Activated T-helper 9 cell treated with anti-CD3 and anti-CD28 coated beads, Interleukin-2, amount 50 U/mL, for 16 hours (primary cell): ENCODE results near the gene DUSP1.

ENCODE experiments used
- DNase-seq: peaks from one replicate; pipeline ENCODE4 v3.0.0-alpha.2; 2020; ENCODE audit warnings: low read depth

Gene DUSP1

DNA sequence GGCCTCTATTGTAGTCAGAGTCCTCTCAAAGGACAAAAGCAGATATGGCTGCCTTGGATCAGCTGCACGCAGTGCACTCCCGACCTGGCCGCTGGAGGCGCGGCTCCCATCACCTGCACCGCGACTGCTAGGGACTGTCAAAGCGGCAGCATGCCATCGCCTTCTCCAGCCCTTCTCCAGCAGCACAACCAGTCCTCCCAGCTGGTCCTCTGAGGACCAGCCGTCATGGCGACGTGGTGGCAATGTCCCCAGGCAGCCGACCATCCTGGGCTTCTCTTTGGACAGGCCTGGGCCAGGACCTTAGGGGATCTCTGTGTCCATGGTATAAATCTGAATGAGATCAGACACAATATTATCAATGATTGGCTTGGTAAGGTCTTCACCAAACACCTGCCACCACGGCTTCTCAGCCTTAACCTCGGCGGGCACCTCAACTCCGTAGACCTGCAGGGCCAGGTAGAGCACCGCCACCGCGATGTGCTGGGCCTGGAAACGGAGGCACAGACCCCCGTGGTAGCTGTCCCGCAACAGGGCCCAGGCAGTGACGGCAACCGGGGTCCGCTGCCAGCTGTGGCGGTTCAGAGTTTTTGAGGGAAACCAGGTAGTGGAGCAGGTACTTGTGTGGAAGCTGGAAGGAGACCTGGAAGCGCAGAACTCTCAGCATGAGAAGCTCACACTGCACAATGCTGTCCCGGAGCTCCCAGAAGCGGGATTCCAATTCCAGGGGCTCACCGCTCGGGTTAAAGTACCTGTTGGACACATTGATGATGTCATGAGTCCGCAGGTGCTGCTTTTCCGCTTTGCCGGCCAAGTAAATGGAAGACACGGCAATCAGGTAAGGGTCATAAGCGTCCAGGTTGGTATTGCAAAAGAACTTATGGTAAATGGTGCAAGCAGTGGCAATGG, 8.5 kb downstream of the DUSP1 start:
- DNase-seq = no peak

DNA sequence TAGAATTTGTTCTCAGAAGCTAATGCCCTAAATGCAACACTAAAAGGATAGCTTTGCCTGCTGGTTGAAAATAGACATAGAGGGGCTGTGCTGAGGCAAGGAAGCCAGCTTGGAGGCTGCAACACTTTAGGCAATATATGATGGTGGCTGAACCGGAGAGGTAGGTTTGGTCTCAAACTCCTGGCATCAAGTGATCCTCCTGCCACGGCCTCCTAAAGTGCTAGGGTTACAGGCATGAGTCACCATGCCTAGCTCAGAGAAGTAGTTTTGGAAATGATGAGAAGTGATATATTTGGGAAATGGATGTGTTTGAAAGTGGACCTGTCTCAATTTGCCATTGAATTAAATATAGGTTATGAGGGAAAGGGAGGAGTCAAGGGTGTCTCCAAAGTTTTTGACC, 10.0 kb downstream of the DUSP1 start:
- no peak for DNase-seq

DNA sequence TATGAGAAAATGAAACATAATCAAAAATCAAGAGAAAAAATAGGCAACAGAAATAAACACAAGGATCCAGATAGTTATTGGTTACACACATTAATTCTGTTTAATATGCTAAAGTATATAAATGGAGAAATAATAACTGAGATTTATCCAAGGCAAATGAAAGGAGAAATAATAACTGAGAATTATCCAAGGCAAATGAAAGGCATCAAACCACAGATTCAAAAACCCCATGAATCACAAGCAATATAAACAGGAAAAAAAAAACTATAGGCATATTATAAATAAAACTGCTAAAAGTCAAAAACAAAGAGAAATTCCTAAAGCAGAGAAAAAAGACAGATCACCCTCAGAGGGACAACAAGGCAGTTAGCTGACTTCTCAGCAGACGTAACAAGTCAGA, 10.9 kb downstream of the DUSP1 start:
- DNase-seq = no peak

- DNase-seq = no peak
Measured at GRCh38 chr5:172758834-172759149, 12.2 kb downstream of the DUSP1 start.

DNA sequence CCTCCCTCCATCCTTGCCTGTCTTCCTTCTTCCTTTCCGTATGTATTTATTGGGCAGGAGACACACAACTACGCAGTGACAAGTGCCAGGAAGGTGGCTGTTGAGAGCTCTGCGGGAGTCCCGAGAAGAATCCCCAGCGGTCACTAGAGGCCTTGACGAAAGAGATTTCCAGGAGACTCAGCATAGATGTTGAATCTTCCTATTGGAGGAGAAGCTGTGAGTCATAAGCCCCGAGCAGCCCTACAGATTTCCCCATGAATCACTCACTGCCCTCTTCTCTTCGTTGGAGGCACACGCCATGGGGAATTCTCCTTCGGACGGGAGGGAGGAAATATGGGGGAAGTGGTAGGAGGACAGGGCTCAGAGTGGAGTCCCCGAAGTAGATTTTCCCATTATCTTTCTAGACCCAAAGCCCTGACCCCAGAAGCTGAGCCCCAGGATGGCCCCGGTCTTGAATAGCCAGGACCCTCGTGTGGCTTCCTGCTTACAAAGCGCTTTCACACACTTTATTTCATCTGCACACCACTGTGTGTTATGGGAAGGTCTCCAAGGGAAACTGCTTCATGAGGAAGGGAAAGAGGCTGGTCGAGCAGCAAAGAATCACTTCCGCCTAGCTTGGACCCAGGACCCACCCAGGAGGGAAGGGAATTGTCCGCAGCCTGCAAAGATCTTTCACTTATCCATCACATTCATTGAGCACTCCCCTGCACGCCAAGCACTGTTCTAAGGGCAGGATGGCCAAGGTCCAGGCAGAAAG, 12.7 kb downstream of the DUSP1 start:
- no peak for DNase-seq

- DNase-seq = no peak
Measured at GRCh38 chr5:172757394-172758010, 13.5 kb downstream of the DUSP1 start.

DNA sequence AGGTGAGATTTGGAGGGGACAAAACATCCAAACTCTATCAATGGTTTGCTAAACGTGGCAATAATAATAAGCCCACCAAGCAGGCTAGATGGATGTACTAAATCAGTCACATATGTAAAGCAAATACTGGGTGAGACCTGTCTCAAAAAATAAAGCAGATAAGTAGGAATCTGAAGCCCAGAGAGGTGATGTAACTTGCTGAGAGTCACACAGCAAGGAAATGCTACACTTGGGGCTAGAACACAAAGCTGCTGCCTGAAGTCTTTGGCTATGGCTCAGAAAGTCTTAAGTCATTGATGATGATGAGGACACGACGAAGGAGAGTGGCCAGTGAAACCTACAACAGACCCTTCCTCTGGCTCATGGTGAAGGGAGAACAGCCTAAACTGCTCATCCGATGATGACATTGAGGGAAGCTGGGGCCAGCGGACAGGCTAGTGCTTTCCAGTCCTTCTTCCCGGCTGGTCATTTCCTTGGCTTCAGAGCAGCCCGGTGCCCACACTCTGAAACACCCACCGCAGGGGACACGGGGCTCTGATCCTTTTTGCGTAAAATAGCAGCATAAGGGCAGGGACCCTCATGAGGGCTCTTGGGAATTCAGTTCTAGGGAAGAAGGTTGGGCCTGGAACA, 14.1 kb downstream of the DUSP1 start:
- DNase-seq = no peak

DNA sequence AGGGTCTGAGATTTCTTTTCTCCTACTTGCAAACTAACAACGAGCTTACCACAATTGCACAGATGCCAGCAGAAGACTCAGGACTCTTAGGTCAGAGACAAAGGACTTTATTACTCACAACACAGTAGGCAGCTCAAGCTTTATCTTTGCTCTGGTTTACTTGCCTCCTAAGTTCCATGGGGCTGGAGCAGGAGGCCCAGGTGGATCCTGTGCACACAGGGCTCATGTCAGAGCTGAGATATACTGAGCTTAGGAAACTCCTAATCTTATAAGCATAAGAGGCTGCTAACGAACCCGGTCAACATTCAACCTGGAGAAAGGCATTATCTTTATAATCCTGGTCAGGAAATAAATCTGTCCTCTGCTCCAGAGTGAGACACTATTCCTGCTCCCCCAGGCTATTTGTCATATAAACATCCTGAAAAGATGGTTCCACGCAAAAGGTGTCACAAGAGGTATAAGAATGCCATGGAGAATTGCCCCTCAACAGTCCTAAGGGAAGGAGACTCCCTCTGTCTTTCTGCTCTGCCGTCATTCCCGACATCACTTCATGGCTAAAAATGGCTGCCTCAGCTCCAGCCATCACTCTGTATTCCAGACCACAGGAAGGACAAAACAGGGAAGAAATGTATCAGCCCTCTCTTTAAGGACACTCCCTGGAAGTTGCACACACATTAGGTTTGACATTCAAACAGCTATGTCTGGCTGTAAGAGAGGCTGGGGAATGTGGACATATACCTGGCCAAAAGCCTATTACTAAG, 16.2 kb downstream of the DUSP1 start:
- no peak for DNase-seq

GRCh38 chr5:172753101-172753500, 17.9 kb downstream of the DUSP1 start:
- no peak for DNase-seq

DNA sequence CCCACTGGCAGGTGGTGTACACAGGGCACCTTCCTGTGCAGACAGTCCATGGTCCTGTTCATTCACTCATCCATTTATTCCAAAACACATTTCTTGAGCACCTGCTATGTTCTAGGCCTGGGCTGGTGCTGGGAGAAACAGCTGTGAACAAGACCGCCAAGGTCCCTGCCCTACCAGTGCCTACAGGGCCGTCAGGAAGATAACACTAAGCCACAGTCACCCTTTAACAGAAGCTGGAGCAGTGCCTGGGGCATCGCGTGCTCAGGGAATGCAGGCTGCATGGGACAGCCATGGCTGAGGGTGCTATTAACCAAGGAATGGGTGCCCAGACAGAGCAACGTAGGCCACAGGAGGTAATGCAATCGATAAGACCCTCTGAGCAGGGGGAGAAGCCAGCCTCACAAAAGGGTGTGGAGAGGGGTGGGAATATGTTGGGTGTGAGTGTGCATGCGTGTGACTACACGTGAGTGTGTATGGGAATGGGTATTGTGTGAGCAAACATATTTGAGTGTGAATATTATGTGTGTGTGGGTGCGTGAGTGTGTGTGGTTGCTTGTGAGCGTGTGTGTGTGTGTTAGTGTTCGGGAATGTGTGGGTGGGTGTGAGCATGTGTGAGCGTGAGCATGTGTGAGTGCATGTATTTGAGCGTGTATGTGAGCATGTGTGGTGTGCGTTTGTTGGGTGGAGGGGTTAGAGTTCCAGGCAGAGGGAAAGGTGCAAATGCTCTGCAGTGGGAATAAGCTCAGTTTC, 19.1 kb downstream of the DUSP1 start:
- no peak for DNase-seq

DNA sequence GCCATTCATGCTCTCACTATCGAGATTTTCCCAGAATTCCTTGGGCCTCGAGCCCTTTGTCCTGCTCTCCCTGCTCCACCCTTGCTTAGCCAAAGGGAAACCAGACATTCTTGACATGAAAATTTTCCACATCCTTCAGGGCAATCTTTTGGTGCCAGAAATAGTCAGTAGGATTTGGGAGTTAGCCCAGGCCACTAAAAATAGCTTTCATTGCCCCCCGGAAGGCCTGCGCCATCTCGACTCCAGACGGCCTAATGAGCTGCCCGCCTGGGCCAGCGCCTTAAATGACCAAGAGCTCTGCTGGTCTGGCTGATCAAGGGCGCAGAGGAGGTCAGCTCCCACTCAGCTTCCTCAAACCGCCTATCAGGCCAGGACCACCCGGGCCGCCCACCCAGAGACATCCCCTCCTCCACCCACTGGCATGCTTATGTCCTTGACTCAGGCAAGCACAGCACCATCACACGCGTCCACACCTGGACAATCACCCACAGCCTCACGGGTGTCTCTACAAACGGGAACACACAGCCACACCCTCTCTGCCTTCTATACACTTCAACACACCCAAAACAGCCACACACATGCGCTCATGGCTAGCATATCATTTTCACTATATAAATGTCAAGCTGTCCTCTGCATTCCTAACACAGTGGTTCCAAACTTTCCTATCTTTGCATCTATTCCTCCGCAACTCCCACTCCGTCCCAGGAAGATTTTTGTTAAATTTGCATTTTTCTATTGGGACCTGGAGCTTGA, 20.9 kb downstream of the DUSP1 start:
- DNase-seq = no peak

- DNase-seq = no peak
Measured at GRCh38 chr5:172749076-172749475, 21.9 kb downstream of the DUSP1 start.

GRCh38 chr5:172748341-172748843, 22.6 kb downstream of the DUSP1 start:
- DNase-seq = no peak

DNA sequence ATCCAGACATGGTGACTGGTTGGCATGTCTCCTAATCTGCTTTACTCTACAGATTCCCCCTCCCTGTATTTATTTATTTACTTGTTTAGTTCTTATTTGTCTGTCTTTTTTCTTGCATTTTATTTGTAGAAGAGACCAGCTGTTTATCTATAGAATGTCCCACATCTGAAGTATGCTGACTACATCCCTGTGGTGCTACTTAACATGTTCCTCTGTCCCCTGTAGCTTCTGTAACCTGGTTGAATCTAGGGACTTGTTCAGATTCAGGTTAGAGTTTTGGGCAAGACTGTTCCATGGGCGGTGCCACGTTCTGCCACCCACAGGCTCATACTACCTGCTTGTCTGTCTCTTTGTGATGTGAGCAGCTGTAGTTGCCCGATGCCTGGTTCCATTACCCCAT, 23.5 kb downstream of the DUSP1 start:
- DNase-seq = no peak

DNA sequence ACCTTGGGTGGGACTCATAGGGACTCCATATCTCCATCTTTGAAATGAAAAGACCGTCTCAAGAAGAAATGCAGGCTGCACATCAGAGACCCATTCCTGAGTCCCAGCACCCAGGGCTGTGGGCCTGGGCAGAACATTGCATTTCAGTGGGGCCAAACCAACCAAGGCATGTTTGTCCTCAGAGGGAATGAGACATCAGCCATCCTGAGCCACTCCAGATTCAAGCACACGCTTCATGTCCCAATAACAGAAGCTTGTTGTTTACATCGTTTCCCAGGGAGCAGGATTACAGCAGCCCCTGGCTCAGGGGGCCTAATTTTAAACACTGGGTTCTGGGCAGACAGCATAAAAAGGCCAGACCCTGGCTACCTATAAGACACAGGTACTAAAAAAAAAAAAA, 24.3 kb downstream of the DUSP1 start:
- no peak for DNase-seq

DNA sequence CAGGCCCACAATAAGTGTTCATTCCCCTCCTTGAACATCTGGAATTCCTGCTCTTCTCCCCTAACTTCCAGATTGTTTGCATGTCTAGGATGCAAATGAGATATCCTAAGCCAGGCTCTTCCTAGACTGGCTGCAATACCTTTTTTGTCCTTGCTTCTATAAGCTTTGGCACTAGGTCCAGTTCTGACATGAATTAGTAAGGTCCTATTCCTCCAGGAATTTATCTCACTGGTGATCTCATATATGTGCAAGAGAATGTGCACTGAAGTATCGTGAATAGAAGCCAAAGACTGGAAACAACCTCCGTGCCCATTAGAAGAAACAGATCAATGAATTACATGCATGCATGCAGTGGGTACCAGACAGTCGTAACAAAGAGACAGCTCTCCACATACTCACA, 25.2 kb downstream of the DUSP1 start:
- DNase-seq = no peak

DNA sequence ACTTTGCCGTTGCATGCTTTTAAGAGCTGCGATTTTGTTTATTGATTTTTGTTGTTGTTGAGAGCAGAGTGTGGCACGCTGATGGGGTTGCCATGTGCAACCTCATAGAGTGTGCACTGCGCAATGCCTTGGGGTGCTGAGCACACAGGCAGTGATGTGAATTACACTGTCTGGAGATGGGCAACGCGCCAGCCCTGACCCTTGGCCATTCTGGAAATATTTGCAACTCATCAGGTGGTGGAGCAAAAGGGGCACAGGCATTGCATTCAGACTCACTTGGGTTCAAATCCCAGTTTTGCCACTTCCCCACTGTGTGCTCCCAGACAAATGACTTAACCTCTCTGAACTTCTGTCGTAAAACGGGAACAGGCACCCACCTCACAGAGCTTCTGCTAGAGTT, 25.6 kb downstream of the DUSP1 start:
- no peak for DNase-seq

- DNase-seq = no peak
Measured at GRCh38 chr5:172744123-172745104, 26.6 kb downstream of the DUSP1 start.
